Osteocyte (in vitro differentiated cells): Measurements from ENCODE around the gene TALDO1. TPM values are rescaled to one million over a fixed set of nuclear protein-coding genes. Genes with fewer than 3 reads are reported as not detected.
"Not testable (repeated sequence)": the region's sequence is repeated elsewhere in the genome, so short reads cannot be mapped to it uniquely, and the experiment has no call there.

ENCODE experiments used
- DNase-seq: peaks from one replicate; pipeline ENCODE4 v3.0.0; 2021; ENCODE audit warnings: mixed read lengths; ENCODE audit not compliant: unreplicated experiment; ENCODE audit errors: extremely low spot score
- H3K27ac Mint-ChIP-seq: one replicate; pipeline ENCODE4 v1.8.0; 2021; ENCODE audit warnings: mild to moderate bottlenecking, mixed read lengths; ENCODE audit not compliant: unreplicated experiment
- H3K27me3 Mint-ChIP-seq: one replicate; pipeline ENCODE4 v1.8.0; 2021; ENCODE audit warnings: mixed read lengths; ENCODE audit not compliant: unreplicated experiment
- H3K36me3 Mint-ChIP-seq: one replicate; pipeline ENCODE4 v1.8.0; 2021; ENCODE audit warnings: mixed read lengths; ENCODE audit not compliant: unreplicated experiment
- H3K4me1 Mint-ChIP-seq: one replicate; pipeline ENCODE4 v1.8.0; 2021; ENCODE audit warnings: mixed read lengths; ENCODE audit not compliant: unreplicated experiment
- H3K4me3 Mint-ChIP-seq: one replicate; pipeline ENCODE4 v1.8.0; 2021; ENCODE audit warnings: mild to moderate bottlenecking, moderate library complexity, mixed read lengths; ENCODE audit not compliant: unreplicated experiment
- H3K9me3 Mint-ChIP-seq: one replicate; pipeline ENCODE4 v1.8.0; 2021; ENCODE audit warnings: mixed read lengths; ENCODE audit not compliant: unreplicated experiment
- CTCF ChIP-seq: fragments of 200-600 bp; sonication (generic); IDR thresholded peaks from 2 replicates; pipeline ENCODE4 v1.5.0; 2021; ENCODE audit warnings: antibody characterized with exemption, mild to moderate bottlenecking, moderate library complexity
- total RNA-seq: library from RNA; stranded (reverse); gene quantifications from 2 replicates; pipeline ENCODE4 v1.2.1, GENCODE V29; 2021

The TALDO1 gene
- total RNA-seq, 1 donor from 2014 or later, result 171 TPM

DNA sequence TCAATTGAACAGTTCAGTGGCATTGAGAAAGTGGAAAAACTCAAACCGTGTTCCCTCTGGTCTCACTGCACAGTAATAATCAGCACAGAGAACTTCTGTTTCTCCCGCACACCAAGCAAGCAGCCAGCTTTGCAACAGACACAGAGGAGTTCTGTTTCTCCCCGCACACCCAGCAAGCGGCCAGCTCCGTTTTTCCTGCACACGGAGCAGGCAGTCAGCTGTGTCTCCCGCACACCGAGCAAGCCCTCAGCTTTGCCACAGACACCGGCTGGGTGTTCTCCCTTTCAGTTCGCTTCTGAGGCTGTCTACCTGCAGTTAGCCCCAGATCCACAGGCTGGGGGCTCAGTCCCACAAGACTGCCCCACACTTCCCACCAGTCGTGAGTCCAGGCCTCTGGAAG is 9.9 kb upstream of the TALDO1 start:
- DNase-seq, result no peak
- TF ChIP-seq CTCF, result no peak
- no peaks in the 10 kb centered on the region for H3K36me3 Mint-ChIP-seq
- H3K4me3 Mint-ChIP-seq, result no peak overlapping the region
- H3K27ac Mint-ChIP-seq, result no peak overlapping the region
- peaks cover 10% of the 10 kb centered on the region for H3K4me1 Mint-ChIP-seq
- H3K9me3 Mint-ChIP-seq, result no peaks in the 10 kb centered on the region
- H3K27me3 Mint-ChIP-seq, result peaks cover 6% of the 10 kb centered on the region

GRCh38 chr11:737899-738298 is 9.4 kb upstream of the TALDO1 start:
- not testable (repeated sequence) for H3K9me3 Mint-ChIP-seq, H3K4me3 Mint-ChIP-seq, H3K27me3 Mint-ChIP-seq, DNase-seq, H3K36me3 Mint-ChIP-seq
- Mint-ChIP-seq H3K4me1 (peaks cover 10% of the 10 kb centered on the region), H3K27ac (peak overlapping the region; percentile 18)

- no peak for DNase-seq
- Mint-ChIP-seq H3K4me3 (no peak overlapping the region), H3K9me3 (no peaks in the 10 kb centered on the region), H3K27ac (no peak overlapping the region), H3K36me3 (no peaks in the 10 kb centered on the region), H3K4me1 (peaks cover 16% of the 10 kb centered on the region), H3K27me3 (peaks cover 4% of the 10 kb centered on the region)
- no peak for TF ChIP-seq CTCF
These were observed 5.1 kb upstream of the TALDO1 start for GRCh38 chr11:742156-742546.

DNA sequence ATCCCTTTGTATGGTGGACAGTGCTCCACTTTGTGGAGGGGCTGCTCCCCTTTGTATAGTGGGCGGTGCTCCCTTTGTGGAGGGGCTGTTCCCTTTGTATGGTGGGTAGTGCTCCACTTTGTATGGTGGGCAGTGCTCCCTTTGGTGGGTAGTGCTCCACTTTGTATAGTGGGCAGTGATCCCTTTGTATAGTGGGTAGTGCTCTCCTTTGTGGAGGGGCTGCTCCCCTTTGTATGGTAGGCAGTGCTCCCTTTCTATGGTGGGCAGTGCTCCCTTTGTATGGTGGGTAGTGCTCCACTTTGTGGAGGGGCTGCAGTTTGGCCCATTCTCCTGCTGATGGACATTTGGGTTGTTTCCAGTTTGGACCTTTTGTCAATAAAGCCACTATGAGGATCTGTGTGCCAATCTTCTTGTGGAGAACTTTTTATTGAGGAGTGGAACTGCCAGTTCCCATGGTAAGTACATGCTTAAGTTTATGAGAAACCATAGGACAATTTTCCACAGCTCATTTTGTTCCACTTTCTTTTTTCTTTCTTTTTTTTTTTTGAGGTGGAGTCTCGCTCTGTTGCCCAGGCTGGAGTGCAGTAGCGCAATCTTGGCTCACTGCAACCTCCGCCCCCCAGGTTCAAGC is 4.6 kb upstream of the TALDO1 start:
- H3K4me3 Mint-ChIP-seq, result no peak overlapping the region
- no peaks in the 10 kb centered on the region for H3K9me3 Mint-ChIP-seq
- H3K36me3 Mint-ChIP-seq, result no peaks in the 10 kb centered on the region
- no peak overlapping the region for H3K27ac Mint-ChIP-seq
- TF ChIP-seq CTCF, result no peak
- H3K4me1 Mint-ChIP-seq, result peaks cover 11% of the 10 kb centered on the region
- H3K27me3 Mint-ChIP-seq, result no peaks in the 10 kb centered on the region
- DNase-seq, result no peak

DNA sequence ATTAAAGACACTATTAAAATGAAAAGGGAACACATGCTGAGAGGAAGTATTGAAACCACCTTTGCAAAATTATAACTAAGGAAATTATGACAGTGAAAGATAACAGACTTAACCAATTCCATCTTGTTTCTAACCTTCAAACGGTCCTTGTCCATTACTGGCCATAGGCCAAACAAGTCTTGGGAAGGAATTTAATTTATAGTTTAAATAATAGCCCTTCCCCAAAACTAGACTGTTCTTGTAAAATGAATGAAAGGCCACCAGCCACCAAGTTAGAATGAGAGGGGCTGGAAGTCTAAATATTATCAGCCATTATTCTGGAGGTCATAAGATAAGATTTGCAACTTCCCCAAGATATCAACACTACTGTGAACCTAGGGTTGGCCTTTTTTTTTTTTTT is 1.8 kb upstream of the TALDO1 start:
- DNase-seq, result no peak
- peaks cover 27% of the 10 kb centered on the region for H3K4me1 Mint-ChIP-seq
- no peak overlapping the region for H3K27ac Mint-ChIP-seq
- peaks cover 2% of the 10 kb centered on the region for H3K36me3 Mint-ChIP-seq
- H3K9me3 Mint-ChIP-seq, result no peaks in the 10 kb centered on the region
- no peak overlapping the region for H3K4me3 Mint-ChIP-seq
- no peaks in the 10 kb centered on the region for H3K27me3 Mint-ChIP-seq
- TF ChIP-seq CTCF, result no peak
